Esophagus squamous epithelium (tissue), 4 donors: ENCODE measurements around the gene ACAP2.
A peak's percentile ranks its signal among the peaks of the same experiment; 100 is the strongest.

Experiments
- POLR2A ChIP-seq, 4 donors: fragments of 450-650 bp; IDR thresholded peaks; one replicate each; pipeline ENCODE4 v1.6.1; 2017; ENCODE audit warnings: antibody characterized with exemption in 4 of 4, mild to moderate bottlenecking in 4 of 4, moderate library complexity in 3 of 4
- TF ChIP-seq, protein P1 (sequence below), 6 experiments: fragments of 450-650 bp in 4 of 6; fragments of 200-600 bp in 2 of 6; sonication (generic) in 2 of 6; IDR thresholded peaks; one replicate each; pipeline ENCODE4 v1.5.1; 2016 to 2019; ENCODE audit warnings: antibody characterized with exemption in 6 of 6, mild to moderate bottlenecking in 4 of 6, moderate library complexity in 4 of 6

GRCh38 chr3:195226900-195227447 is 215.8 kb downstream of the ACAP2 start:
- TF ChIP-seq, protein P1, sequence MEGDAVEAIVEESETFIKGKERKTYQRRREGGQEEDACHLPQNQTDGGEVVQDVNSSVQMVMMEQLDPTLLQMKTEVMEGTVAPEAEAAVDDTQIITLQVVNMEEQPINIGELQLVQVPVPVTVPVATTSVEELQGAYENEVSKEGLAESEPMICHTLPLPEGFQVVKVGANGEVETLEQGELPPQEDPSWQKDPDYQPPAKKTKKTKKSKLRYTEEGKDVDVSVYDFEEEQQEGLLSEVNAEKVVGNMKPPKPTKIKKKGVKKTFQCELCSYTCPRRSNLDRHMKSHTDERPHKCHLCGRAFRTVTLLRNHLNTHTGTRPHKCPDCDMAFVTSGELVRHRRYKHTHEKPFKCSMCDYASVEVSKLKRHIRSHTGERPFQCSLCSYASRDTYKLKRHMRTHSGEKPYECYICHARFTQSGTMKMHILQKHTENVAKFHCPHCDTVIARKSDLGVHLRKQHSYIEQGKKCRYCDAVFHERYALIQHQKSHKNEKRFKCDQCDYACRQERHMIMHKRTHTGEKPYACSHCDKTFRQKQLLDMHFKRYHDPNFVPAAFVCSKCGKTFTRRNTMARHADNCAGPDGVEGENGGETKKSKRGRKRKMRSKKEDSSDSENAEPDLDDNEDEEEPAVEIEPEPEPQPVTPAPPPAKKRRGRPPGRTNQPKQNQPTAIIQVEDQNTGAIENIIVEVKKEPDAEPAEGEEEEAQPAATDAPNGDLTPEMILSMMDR (IDR thresholded peaks at IDR 0.05) = peak in 3 of 6 experiments; percentile 18 to 45 (median 28)
- no peak for TF ChIP-seq POLR2A (IDR thresholded peaks at IDR 0.05)
